Measurements from ENCODE around the gene MLXIP. TPM values are rescaled to one million over a fixed set of nuclear protein-coding genes. Genes with fewer than 3 reads are reported as not detected.

Gene MLXIP
- total and polyA plus RNA-seq, 2 of the 8 experiments (the other 6 are each of a cell fraction or from before 2014, with no cell fraction given): 5.5 to 40.5 TPM

DNA sequence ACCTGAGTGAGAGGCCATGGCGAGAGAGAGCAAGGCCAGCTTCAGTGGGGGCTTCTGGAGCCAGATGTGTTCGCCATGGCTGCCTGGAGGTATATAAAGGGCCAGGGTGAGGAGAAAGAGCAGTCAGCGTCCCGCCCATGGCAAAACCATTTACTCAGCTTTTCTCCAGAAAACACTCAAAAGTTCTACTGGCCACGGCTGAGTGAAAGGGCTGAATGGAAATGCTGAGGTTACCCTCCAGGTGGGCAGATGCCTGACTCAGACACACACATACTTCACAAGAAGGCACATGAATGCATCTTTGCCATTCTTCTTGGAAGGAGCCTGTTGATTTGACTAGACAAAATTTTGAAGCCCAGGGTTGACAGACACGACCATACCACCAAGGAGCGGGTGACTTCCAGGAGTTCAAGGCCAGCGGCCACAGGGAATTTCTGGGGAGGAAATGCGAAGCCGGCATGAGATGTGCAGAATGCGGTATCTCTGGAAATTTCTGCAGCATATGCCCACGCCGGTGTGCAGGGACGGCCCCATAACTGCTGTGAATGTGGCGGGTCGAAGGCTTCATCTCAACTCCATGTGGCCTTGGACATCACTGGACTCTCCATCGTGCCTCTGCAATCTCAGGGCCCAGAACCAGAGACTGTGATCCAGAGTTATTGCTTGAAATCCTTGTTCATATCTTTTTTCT, 95.7 kb downstream of the MLXIP start, which contains the start of gene IL31:
IL31 (minus strand) TSS at position 67 of the 691 bp plus-strand sequence; CDS start at position 18, 49 bp downstream.
- H3K23ac ChIP-seq (ENCODE audit: insufficient read length): no peak within 1 kb of the TSS
- no peak within 1 kb of the TSS for H2BK5ac ChIP-seq (ENCODE audit: low read depth, low read length)
- H4K91ac ChIP-seq (replicated peaks; ENCODE audit: insufficient read length, low read length): no peak within 1 kb of the TSS
- H3K56ac ChIP-seq (replicated peaks; ENCODE audit: insufficient read length, low read depth, low read length): no peak within 1 kb of the TSS
- no peak within 1 kb of the TSS for H2AK5ac ChIP-seq (ENCODE audit: low read depth, low read length)
- H3K4me3 ChIP-seq (ENCODE audit: extremely low read depth in 1 of 4, insufficient read depth in 2 of 4, low read depth in 3 of 4, low read length in 4 of 4): no peak within 1 kb of the TSS
- no peak within 1 kb of the TSS for H3K27ac ChIP-seq (ENCODE audit: low read depth, low read length)
- no peak for FAIRE-seq
- no peaks in the 10 kb centered on the region for H4K20me1 ChIP-seq (replicated peaks in 1 of 2; ENCODE audit: control insufficient read depth in 1 of 2, insufficient read depth in 2 of 2, low read length in 2 of 2)
- WGBS, 2 experiments (ENCODE audit: extremely low coverage in 1 of 2, insufficient coverage in 1 of 2, insufficient read length in 1 of 2, insufficient replicate concordance in 2 of 2, low coverage in 1 of 2, low lambda C conversion rate in 2 of 2, missing lambda C conversion rate in 1 of 2): 94% methylated on average over 17 of the region's 17 CpGs; no CpG with 5 or more reads in 1 of the 2 experiments
- no peak within 1 kb of the TSS for H2AFZ ChIP-seq (ENCODE audit: low read length)
- POLR2A ChIA-PET (ENCODE audit: partially characterized antibody): no interaction called here
- H4K8ac ChIP-seq (ENCODE audit: extremely low read depth, insufficient read depth, low read length): peak within 1 kb of the TSS; percentile 66; the same call in 1 of the 2 replicates
- CTCF ChIA-PET (ENCODE audit: partially characterized antibody): interaction anchor here (0.7 to 3.1 kb wide), 2 partner anchors 17 to 19 kb away, joined by 3 to 17 read pairs; no protein-coding TSS in a partner anchor
- no peak for DNase-seq (ENCODE audit: low read depth in 1 of 2, low spot score in 2 of 2)
- no peaks in the 10 kb centered on the region for H3K79me1 ChIP-seq (ENCODE audit: low read depth, low read length)
- peaks cover 0 to 3% (median 0%) of the 10 kb centered on the region in 4 experiments; a peak in 1 of 7 replicates for H3K27me3 ChIP-seq (replicated peaks in 1 of 4; ENCODE audit: control insufficient read depth in 3 of 4, extremely low read depth in 1 of 4, insufficient read depth in 3 of 4, low read length in 3 of 4)
- no peak within 1 kb of the TSS for H2BK20ac ChIP-seq (ENCODE audit: low read length)
- H3K79me2 ChIP-seq (ENCODE audit: control insufficient read depth in 1 of 2, insufficient read depth in 2 of 2, low read length in 2 of 2): no peaks in the 10 kb centered on the region
- H3K14ac ChIP-seq (ENCODE audit: insufficient read length): no peak within 1 kb of the TSS
- no peak within 1 kb of the TSS for H3K4ac ChIP-seq (replicated peaks; ENCODE audit: insufficient read length, low read depth, low read length)
- no peaks in the 10 kb centered on the region for H3K36me3 ChIP-seq (ENCODE audit: control insufficient read depth in 2 of 4, insufficient read depth in 4 of 4, low read length in 3 of 4)
- no peak within 1 kb of the TSS for H4K5ac ChIP-seq (ENCODE audit: insufficient read length, low read depth, low read length)
- H2BK12ac ChIP-seq (ENCODE audit: low read depth, low read length): no peak within 1 kb of the TSS
- no peaks in the 10 kb centered on the region; the same call in 1 of the 2 replicates for H3K23me2 ChIP-seq (ENCODE audit: low read depth, low read length)
- H2BK120ac ChIP-seq (replicated peaks; ENCODE audit: low read depth, low read length): no peak within 1 kb of the TSS
- H3K18ac ChIP-seq (ENCODE audit: extremely low read depth, low read length): no peak within 1 kb of the TSS
- H3K4me2 ChIP-seq (ENCODE audit: insufficient read depth in 1 of 2, low read depth in 2 of 2, low read length in 2 of 2): no peak within 1 kb of the TSS
- H3K4me1 ChIP-seq (replicated peaks in 1 of 4; ENCODE audit: control insufficient read depth in 3 of 4, insufficient read depth in 4 of 4, low read length in 3 of 4): no peaks in the 10 kb centered on the region
- no peak within 1 kb of the TSS for H3K9ac ChIP-seq (replicated peaks in 1 of 4; ENCODE audit: extremely low read depth in 1 of 4, low read depth in 3 of 4, low read length in 3 of 4)
- H2BK15ac ChIP-seq (ENCODE audit: low read length): no peak within 1 kb of the TSS
- no peaks in the 10 kb centered on the region for H3K9me3 ChIP-seq (ENCODE audit: insufficient read depth in 2 of 2, low read depth in 1 of 2, low read length in 1 of 2)
- TF ChIP-seq TBP (IDR thresholded peaks at IDR 0.05; ENCODE audit: low read depth, low read length) (no peak), MAFK (IDR thresholded peaks at IDR 0.05; ENCODE audit: low read depth, low read length) (no peak), SP2 (IDR thresholded peaks at IDR 0.05; ENCODE audit: low read length) (no peak), RAD21 (IDR thresholded peaks at IDR 0.05 in 1 of 2, conservative IDR thresholded peaks at IDR 0.05 in 1 of 2; ENCODE audit: low read depth in 2 of 2, low read length in 2 of 2) (no peak), EP300 (IDR thresholded peaks at IDR 0.05; ENCODE audit: borderline replicate concordance in 1 of 2, low read depth in 2 of 2, low read length in 2 of 2) (no peak), RNF2 (IDR thresholded peaks at IDR 0.05; ENCODE audit: borderline replicate concordance, low read depth, low read length, missing control alignments, poor library complexity, severe bottlenecking) (no peak), SAP30 (IDR thresholded peaks at IDR 0.05; ENCODE audit: insufficient read depth, insufficient replicate concordance, low read length) (no peak), CBX8 (IDR thresholded peaks at IDR 0.05; ENCODE audit: borderline replicate concordance, low read depth, low read length) (no peak), CHD2 (IDR thresholded peaks at IDR 0.05; ENCODE audit: low read length) (no peak)
- TF ChIP-seq, protein P1, sequence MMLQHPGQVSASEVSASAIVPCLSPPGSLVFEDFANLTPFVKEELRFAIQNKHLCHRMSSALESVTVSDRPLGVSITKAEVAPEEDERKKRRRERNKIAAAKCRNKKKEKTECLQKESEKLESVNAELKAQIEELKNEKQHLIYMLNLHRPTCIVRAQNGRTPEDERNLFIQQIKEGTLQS (IDR thresholded peaks at IDR 0.05; ENCODE audit: insufficient read depth, low read depth, low read length): no peak
- TF ChIP-seq, protein P2, sequence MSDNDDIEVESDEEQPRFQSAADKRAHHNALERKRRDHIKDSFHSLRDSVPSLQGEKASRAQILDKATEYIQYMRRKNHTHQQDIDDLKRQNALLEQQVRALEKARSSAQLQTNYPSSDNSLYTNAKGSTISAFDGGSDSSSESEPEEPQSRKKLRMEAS (IDR thresholded peaks at IDR 0.05): no peak
